HEK293T (cell line): Measurements from ENCODE around the gene KYNU.

Experiments
- CTCF ChIA-PET: fragments of 350-600 bp; formaldehyde crosslinking; extraction: SDS; loops from one replicate; lab custom pipeline; 2021; ENCODE audit warnings: antibody characterized with exemption, inconsistent platforms; lab: Yijun Ruan, JAX
- POLR2A ChIA-PET: fragments of 350-600 bp; formaldehyde crosslinking; extraction: SDS; loops from one replicate; lab custom pipeline; 2020; ENCODE audit warnings: antibody characterized with exemption, inconsistent platforms; lab: Yijun Ruan, JAX
- DNase-seq: peaks from one replicate; pipeline ENCODE4 v3.0.0; 2012; ENCODE audit warnings: mixed read lengths; ENCODE audit errors: extremely low spot score
- ARNT ChIP-seq: fragments of 450-650 bp; IDR thresholded peaks from 2 replicates; pipeline ENCODE4 v1.6.1; 2017; ENCODE audit warnings: mild to moderate bottlenecking
- BHLHE40 ChIP-seq: fragments of 450-650 bp; IDR thresholded peaks from 2 replicates; pipeline ENCODE4 v1.6.1; 2016; ENCODE audit warnings: mild to moderate bottlenecking, moderate library complexity, borderline replicate concordance
- CTBP1 ChIP-seq: fragments of 450-650 bp; IDR thresholded peaks from 2 replicates; pipeline ENCODE4 v1.6.1; 2016; ENCODE audit warnings: borderline replicate concordance
- ELF4 ChIP-seq: fragments of 450-650 bp; IDR thresholded peaks from 2 replicates; pipeline ENCODE4 v1.6.1; 2017; ENCODE audit warnings: antibody characterized with exemption
- FOXA1 ChIP-seq: fragments of 450-650 bp; IDR thresholded peaks from 2 replicates; pipeline ENCODE4 v1.6.1; 2016; ENCODE audit warnings: mild to moderate bottlenecking
- FOXK2 ChIP-seq: fragments of 450-650 bp; IDR thresholded peaks from 2 replicates; pipeline ENCODE4 v1.6.1; 2016; ENCODE audit warnings: mild to moderate bottlenecking
- FOXM1 ChIP-seq: fragments of 450-650 bp; IDR thresholded peaks from 2 replicates; pipeline ENCODE4 v1.6.1; 2017; ENCODE audit warnings: mild to moderate bottlenecking, borderline replicate concordance
- HDGF ChIP-seq: fragments of 450-650 bp; IDR thresholded peaks from 2 replicates; pipeline ENCODE4 v1.6.1; 2017; ENCODE audit warnings: antibody characterized with exemption, borderline replicate concordance
- L3MBTL2 ChIP-seq: fragments of 450-650 bp; conservative IDR thresholded peaks from 2 replicates; pipeline ENCODE4 v1.6.1; 2016; ENCODE audit warnings: mild to moderate bottlenecking
- LEF1 ChIP-seq: fragments of 450-650 bp; IDR thresholded peaks from 2 replicates; pipeline ENCODE4 v1.6.1; 2017; ENCODE audit warnings: mild to moderate bottlenecking, borderline replicate concordance
- NFRKB ChIP-seq: fragments of 450-650 bp; IDR thresholded peaks from 2 replicates; pipeline ENCODE4 v1.6.1; 2016; ENCODE audit warnings: mild to moderate bottlenecking, moderate library complexity
- PKNOX1 ChIP-seq: fragments of 450-650 bp; IDR thresholded peaks from 2 replicates; pipeline ENCODE4 v1.6.1; 2016
- SP1 ChIP-seq: fragments of 450-650 bp; IDR thresholded peaks from 2 replicates; pipeline ENCODE4 v1.6.1; 2017
- SUZ12 ChIP-seq: fragments of 450-650 bp; IDR thresholded peaks from 2 replicates; pipeline ENCODE4 v1.6.1; 2016; ENCODE audit warnings: mild to moderate bottlenecking
- TARDBP ChIP-seq: fragments of 450-650 bp; IDR thresholded peaks from 2 replicates; pipeline ENCODE4 v1.6.1; 2016
- ZNF384 ChIP-seq: fragments of 450-650 bp; IDR thresholded peaks from 2 replicates; pipeline ENCODE4 v1.6.1; 2016

Gene KYNU

GRCh38 chr2:142877216-142877838, at the start of gene KYNU:
Gene KYNU (plus strand): TSS chr2:142877664. CDS start chr2:142885368, 7,704 bp downstream.
- DNase-seq = no peak
- POLR2A ChIA-PET = no interaction called here
- CTCF ChIA-PET = no interaction called here
- TF ChIP-seq LEF1 = no peak
- TF ChIP-seq FOXK2 = no peak
- TF ChIP-seq HDGF = no peak
- TF ChIP-seq BHLHE40 = no peak
- TF ChIP-seq FOXM1 = no peak
- no peak for TF ChIP-seq NFRKB
- TF ChIP-seq L3MBTL2 = no peak
- no peak for TF ChIP-seq ELF4
- TF ChIP-seq ARNT = no peak
- no peak for TF ChIP-seq FOXA1
- TF ChIP-seq SP1 = no peak
- no peak for TF ChIP-seq SUZ12
- TF ChIP-seq PKNOX1 = no peak
- no peak for TF ChIP-seq TARDBP
- TF ChIP-seq CTBP1 = no peak
- no peak for TF ChIP-seq ZNF384

GRCh38 chr2:142834021-142834420, 43.4 kb upstream of the KYNU start:
- ChIA-PET CTCF (no interaction called here), POLR2A (no interaction called here)
- TF ChIP-seq L3MBTL2 (no peak), SP1 (no peak)
- DNase-seq = no peak

- CTCF ChIA-PET = no interaction called here
- POLR2A ChIA-PET = no interaction called here
- no peak for DNase-seq
- TF ChIP-seq TARDBP (no peak), L3MBTL2 (no peak), ZNF384 (no peak), SP1 (no peak), CTBP1 (no peak), FOXA1 (no peak), SUZ12 (no peak), FOXK2 (no peak), LEF1 (no peak), BHLHE40 (no peak), PKNOX1 (no peak), ARNT (no peak), NFRKB (no peak), HDGF (no peak), ELF4 (no peak), FOXM1 (no peak)
Observed at GRCh38 chr2:142840436-142840835, 37.0 kb upstream of the KYNU start.

GRCh38 chr2:142841788-142842187, 35.7 kb upstream of the KYNU start:
- TF ChIP-seq ZNF384 (no peak), FOXK2 (no peak), ARNT (no peak), SUZ12 (no peak), HDGF (no peak), FOXA1 (no peak), L3MBTL2 (no peak), BHLHE40 (no peak), SP1 (no peak), PKNOX1 (no peak), NFRKB (no peak)
- DNase-seq = no peak
- CTCF ChIA-PET = no interaction called here

GRCh38 chr2:142842369-142842768, 35.1 kb upstream of the KYNU start:
- no peak for TF ChIP-seq ARNT
- TF ChIP-seq PKNOX1 = no peak
- TF ChIP-seq NFRKB = no peak
- TF ChIP-seq BHLHE40 = no peak
- TF ChIP-seq SP1 = no peak
- TF ChIP-seq ELF4 = no peak
- no peak for TF ChIP-seq L3MBTL2
- no peak for TF ChIP-seq CTBP1
- no peak for TF ChIP-seq SUZ12
- no peak for TF ChIP-seq FOXM1
- TF ChIP-seq ZNF384 = no peak
- ChIA-PET CTCF (no interaction called here), POLR2A (no interaction called here)
- DNase-seq = no peak

More at GRCh38 chr2:142841788-142842187, 35.7 kb upstream of the KYNU start:
- POLR2A ChIA-PET = no interaction called here

- no peak for DNase-seq
- ChIA-PET POLR2A (no interaction called here), CTCF (no interaction called here)
- TF ChIP-seq SP1 (no peak), TARDBP (no peak), SUZ12 (no peak), LEF1 (no peak), PKNOX1 (no peak), ELF4 (no peak)
Observed at GRCh38 chr2:142843731-142844130, 33.7 kb upstream of the KYNU start.
